HG03439 (cell line): ENCODE data around the gene OSBPL6.

Experiments
- ATAC-seq: cut with Tn5 transposase; IDR thresholded peaks from one replicate; pipeline ENCODE4 v1.9.1; 2021; ENCODE audit warnings: mild to moderate bottlenecking, moderate library complexity; ENCODE audit not compliant: unreplicated experiment

The OSBPL6 gene

GRCh38 chr2:178269438-178270224 is 75.3 kb downstream of the OSBPL6 start:
- ATAC-seq, result no peak

DNA sequence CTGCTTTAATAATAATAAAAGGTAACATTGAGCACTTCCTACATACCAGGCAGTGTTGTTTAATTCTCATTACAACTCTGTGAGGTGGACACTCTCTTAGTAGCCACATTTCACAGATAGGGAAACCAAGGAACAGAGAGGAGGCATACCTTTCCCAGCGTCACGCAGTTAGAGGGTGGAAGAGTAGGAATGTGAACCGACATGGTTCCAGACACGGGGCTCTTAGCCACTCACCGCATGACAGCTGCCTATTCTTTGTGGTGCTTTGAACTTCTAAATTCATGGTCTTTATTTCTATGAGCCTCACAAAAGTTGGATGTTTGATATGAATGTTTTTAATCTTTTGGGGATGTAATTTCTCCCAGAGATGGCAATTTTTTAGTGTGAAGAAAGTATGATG is 76.0 kb downstream of the OSBPL6 start:
- ATAC-seq, result no peak

- no peak for ATAC-seq
Measured at GRCh38 chr2:178271094-178271493, 76.8 kb downstream of the OSBPL6 start.

GRCh38 chr2:178271629-178272333 is 77.5 kb downstream of the OSBPL6 start:
- no peak for ATAC-seq

- no peak for ATAC-seq
Measured at GRCh38 chr2:178273787-178274360, 79.6 kb downstream of the OSBPL6 start.

DNA sequence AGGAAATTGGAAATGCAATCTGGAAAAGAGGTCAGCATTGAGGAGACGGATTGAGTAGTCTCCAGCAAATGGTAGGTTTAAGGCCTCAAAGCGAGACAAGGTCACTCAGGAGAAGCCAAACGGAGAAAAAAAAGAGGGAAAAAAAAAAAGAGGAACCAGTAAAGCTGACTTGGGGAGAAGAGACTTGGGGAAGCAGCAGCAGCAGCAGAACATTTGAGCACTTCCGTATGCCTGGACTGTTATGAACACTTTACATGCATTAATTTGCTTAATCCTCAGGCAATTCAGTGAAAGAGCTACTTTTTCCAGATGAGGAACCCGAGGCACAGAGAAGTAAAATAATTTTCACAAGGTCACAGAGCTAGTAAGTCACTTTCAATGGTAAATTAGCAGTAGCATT is 81.3 kb downstream of the OSBPL6 start:
- no peak for ATAC-seq

GRCh38 chr2:178277741-178278197 is 83.5 kb downstream of the OSBPL6 start:
- ATAC-seq, result no peak

DNA sequence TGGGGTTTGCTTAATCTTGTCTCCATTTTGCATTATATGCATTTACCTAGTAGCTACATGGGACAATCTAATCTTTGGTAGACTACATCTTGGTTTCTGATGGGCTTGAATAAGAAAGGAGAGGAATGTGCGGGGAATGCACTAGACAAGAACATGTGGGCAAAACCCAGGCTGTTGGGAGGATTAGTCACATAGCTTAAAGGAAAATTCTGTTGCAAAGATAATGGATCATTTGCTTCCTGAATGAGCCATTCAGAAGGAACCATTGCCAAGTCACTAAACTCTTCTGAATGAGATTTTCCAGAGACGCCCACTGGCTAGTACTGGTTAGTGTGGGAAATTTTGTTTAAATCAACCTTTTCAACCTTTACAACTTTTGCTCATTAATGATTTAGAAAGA is 84.8 kb downstream of the OSBPL6 start:
- ATAC-seq, result no peak

GRCh38 chr2:178279636-178280035 is 85.3 kb downstream of the OSBPL6 start:
- ATAC-seq, result no peak

DNA sequence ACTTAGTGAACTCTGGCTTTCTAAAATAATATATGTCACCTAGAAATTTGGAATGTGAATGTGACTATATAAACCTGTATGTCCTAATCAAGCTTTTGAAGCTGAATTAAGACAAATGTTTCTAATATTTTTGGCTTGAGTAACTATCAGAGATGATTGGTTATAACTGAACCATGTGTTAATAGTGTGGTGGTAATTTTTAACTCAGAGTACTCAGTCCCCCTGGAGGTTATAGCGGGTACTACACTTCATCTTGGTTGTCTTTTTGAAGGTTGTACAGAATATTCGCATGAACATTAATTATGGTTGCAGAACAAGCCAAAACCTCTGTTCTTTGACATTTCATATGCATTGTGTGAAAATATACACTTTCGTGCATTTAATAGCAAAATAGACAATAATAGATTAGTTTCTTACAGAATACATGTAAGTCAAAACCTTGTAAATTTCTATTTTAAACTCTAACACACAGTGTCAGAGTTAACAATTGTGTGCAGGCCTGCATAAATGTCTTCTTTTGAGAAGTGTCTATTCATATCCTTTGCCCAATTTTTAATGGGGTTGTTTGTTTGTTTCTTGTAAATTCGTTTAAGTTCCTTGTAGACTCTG is 86.0 kb downstream of the OSBPL6 start:
- peak; percentile 80 for ATAC-seq

DNA sequence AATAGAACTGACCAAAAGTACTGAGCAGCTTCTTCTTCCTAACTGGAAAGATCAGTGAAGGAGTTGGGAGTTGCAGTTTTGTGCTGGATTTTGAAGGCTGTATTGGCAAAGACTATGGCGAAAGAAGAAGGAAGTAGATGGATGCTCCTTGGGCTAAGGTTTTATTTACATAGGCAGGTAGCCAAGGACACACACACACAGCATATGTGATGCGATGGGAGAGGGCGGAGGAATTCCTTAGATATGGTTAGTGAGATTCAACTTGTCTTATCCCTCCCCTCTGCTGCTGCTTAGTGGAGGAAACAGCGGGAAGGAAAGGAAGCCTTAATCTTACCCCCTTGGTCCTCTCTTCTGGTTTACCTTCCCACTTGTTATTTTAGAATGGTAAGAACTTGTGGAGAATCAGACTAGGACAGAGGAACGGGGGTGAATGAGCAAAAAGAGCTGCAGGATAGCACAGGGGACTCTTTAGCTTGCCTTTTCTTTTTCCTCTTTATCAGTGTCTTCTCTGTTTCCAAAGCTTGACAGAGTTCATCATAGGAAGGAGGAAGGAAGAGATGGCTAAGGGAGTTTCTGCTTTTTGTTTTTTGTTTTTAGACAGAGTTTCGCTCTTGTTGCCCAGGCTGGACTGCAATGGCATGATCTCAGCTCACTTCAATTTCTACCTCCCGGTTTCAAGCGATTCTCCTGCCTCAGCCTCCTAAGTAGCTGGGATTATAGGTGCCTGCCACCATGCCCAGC is 87.9 kb downstream of the OSBPL6 start:
- no peak for ATAC-seq

GRCh38 chr2:178283341-178283918 is 89.1 kb downstream of the OSBPL6 start:
- ATAC-seq, result no peak

GRCh38 chr2:178284613-178285286 is 90.4 kb downstream of the OSBPL6 start:
- ATAC-seq, result no peak

GRCh38 chr2:178285287-178285615 is 90.9 kb downstream of the OSBPL6 start:
- ATAC-seq, result no peak

DNA sequence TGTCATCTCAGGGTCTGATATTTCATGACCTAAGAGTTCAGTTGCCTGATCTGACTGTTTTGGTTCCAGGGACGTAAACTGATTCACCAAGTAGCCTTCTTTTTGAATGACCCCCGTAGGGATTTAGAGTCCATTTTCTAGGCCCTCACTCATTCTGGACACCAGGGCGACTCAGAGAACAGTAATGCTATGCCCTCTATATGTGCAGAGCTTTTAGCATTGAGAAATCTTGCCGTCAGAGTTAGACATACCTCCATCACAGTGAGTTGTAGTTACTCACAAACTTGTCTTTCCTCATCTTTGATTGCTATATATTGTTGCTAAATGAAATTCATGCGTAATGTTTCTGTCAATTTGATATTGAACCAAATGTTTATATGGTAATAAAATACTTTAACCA is 92.3 kb downstream of the OSBPL6 start:
- no peak for ATAC-seq

GRCh38 chr2:178287652-178288344 is 93.5 kb downstream of the OSBPL6 start:
- no peak for ATAC-seq

DNA sequence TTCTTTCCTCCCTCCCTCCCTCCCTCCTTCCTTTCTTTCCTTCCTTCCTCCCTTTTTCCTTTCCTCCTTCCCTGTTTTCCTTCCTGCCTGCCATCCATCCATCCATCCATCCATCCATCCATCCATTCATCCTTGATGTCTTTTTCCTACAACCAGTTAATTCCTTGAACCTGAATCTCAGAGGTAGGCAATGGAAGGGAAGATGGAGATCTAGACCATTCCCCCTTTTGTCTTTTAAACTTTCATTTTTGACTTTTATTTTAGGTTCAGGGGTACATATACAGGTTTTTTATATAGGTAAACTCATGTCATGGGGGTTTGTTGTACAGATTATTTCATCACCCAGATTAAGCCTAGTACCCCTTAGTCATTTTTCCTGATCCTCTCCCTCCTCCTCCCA is 97.4 kb downstream of the OSBPL6 start:
- ATAC-seq, result no peak

DNA sequence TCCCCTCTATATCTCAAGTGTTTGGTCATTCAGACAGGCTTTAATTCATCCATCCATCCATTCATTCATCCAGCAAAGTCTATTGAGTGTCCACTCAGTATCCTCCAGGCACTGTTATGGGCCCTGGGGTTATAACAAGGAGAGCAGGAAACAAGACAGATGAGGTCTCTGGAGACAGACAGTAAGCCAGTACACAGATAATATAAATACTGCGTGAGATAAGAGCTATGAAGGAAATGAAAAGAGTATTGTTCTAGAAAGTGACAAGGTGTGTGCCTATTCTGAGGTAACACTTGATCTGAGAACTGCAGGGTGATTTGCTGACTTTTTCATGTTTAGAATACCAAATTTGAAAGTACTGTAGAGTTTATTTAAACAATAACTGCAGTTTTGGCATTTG is 98.3 kb downstream of the OSBPL6 start:
- no peak for ATAC-seq

- no peak for ATAC-seq
Measured at GRCh38 chr2:178295115-178295514, 100.8 kb downstream of the OSBPL6 start.

- no peak for ATAC-seq
Measured at GRCh38 chr2:178295906-178296305, 101.6 kb downstream of the OSBPL6 start.
